Activated T-cell treated with anti-CD3 and anti-CD28 coated beads for 1 hour (primary cell): ENCODE data around the gene HENMT1.

ENCODE experiments used
- DNase-seq: peaks from one replicate; pipeline ENCODE4 v3.0.0-alpha.2; 2020; ENCODE audit warnings: low read depth

HENMT1 gene

GRCh38 chr1:108627256-108627655, 33.6 kb downstream of the HENMT1 start:
- DNase-seq = no peak

GRCh38 chr1:108624069-108624468, 36.8 kb downstream of the HENMT1 start:
- DNase-seq = no peak

GRCh38 chr1:108617724-108618056, 43.2 kb downstream of the HENMT1 start:
- DNase-seq = no peak

GRCh38 chr1:108617008-108617723, 43.7 kb downstream of the HENMT1 start:
- DNase-seq = no peak

GRCh38 chr1:108615544-108615943, 45.3 kb downstream of the HENMT1 start:
- no peak for DNase-seq

- DNase-seq = no peak
Observed at GRCh38 chr1:108612496-108612895, 48.4 kb downstream of the HENMT1 start.

- DNase-seq = no peak
Observed at GRCh38 chr1:108611984-108612383, 48.9 kb downstream of the HENMT1 start.

GRCh38 chr1:108610073-108610472, 50.8 kb downstream of the HENMT1 start:
- DNase-seq = no peak

GRCh38 chr1:108609483-108610049, 51.3 kb downstream of the HENMT1 start:
- DNase-seq = no peak

GRCh38 chr1:108606478-108606877, 54.4 kb downstream of the HENMT1 start:
- DNase-seq = no peak

GRCh38 chr1:108605633-108606032, 55.3 kb downstream of the HENMT1 start:
- DNase-seq = no peak

- DNase-seq = no peak
Observed at GRCh38 chr1:108601708-108602410, 59.0 kb downstream of the HENMT1 start.

- no peak for DNase-seq
Observed at GRCh38 chr1:108600504-108600903, 60.4 kb downstream of the HENMT1 start.

GRCh38 chr1:108598340-108598739, 62.6 kb downstream of the HENMT1 start:
- DNase-seq = no peak
